ENCODE data around the gene OBSCN. TPM values are rescaled to one million over a fixed set of nuclear protein-coding genes. Genes with fewer than 3 reads are reported as not detected.

OBSCN gene
- total RNA-seq, 1 experiment from 2014 or later = 33.3 TPM

DNA sequence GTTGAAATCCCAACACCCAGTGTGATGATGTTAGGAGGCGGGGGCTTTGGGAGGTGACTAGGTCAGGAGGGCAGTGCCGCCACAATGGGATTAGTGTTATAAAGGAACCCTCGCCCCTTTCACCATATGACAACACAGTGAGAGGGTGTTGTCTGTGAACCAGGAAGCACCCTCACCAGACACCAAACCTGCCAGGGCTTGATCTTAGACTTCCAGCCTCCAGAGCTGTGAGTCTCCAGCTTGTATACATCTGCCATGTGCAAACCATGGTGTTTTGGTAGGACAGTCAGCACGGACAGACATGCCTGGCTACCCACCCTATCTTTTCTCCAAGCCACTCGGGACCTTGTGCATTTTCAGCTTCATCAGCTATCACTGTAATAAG is 194.8 kb downstream of the OBSCN start:
- Histone ChIP-seq H3K27ac (ENCODE audit: insufficient read length, low read depth, low read length) (no peak overlapping the region), H3K14ac (ENCODE audit: insufficient read depth, low read length) (no peak overlapping the region), H4K91ac (ENCODE audit: insufficient read length, low read depth, low read length) (no peak overlapping the region), H3K4me2 (ENCODE audit: insufficient read depth, insufficient read length, low read length) (no peak overlapping the region), H2BK120ac (ENCODE audit: low read depth, low read length, poor library complexity, severe bottlenecking) (no peak overlapping the region), H3K9me3 (ENCODE audit: control insufficient read depth, low read depth, low read length) (no peaks in the 10 kb centered on the region), H2AK5ac (ENCODE audit: insufficient read length, low read length) (no peak overlapping the region), H3T11ph (ENCODE audit: low read length) (no peak overlapping the region), H3K4me1 (ENCODE audit: insufficient read depth, low read length) (0 out of 2 replicates have a peak, but pooled peaks cover 5% of the 10 kb centered on the region), H2BK12ac (ENCODE audit: insufficient read length, low read depth, low read length) (no peak overlapping the region), H3K56ac (ENCODE audit: insufficient read length, low read depth, low read length) (no peak overlapping the region), H3K79me2 (ENCODE audit: insufficient read depth, low read length) (peaks cover 23% of the 10 kb centered on the region), H2BK15ac (ENCODE audit: low read depth, low read length) (no peak overlapping the region), H3K79me1 (ENCODE audit: insufficient read depth, low read depth, low read length, poor library complexity, severe bottlenecking) (peaks cover 16% of the 10 kb centered on the region), H3K9ac (ENCODE audit: extremely low read depth, insufficient read length, low read length) (no peak overlapping the region), H3K27me3 (ENCODE audit: insufficient read depth, low read length) (no peaks in the 10 kb centered on the region), H3K23ac (ENCODE audit: insufficient read length, low read depth, low read length) (no peak overlapping the region), H2AFZ (ENCODE audit: low read length) (no peak overlapping the region), H3K18ac (ENCODE audit: insufficient read length, low read depth, low read length) (no peak overlapping the region), H2BK20ac (ENCODE audit: low read depth, low read length, poor library complexity, severe bottlenecking) (no peak overlapping the region), H3K4ac (ENCODE audit: low read depth, low read length) (no peak overlapping the region), H4K8ac (replicated peaks; ENCODE audit: insufficient read length, low read depth, low read length) (no peak overlapping the region), H4K20me1 (ENCODE audit: control insufficient read depth, insufficient read depth, insufficient read length) (peaks cover 2% of the 10 kb centered on the region), H2BK5ac (ENCODE audit: insufficient read length, low read length) (no peak overlapping the region), H3K23me2 (ENCODE audit: insufficient read length, low read depth, low read length, poor library complexity, severe bottlenecking) (peaks cover 14% of the 10 kb centered on the region), H4K5ac (ENCODE audit: insufficient read length, low read depth, low read length) (no peak overlapping the region)
- no CpG with 5 or more reads among the region's 5 CpGs for WGBS (ENCODE audit: extremely low coverage, insufficient read length, low lambda C conversion rate)
- peak; percentile 5 for DNase-seq
- Mint-ChIP-seq H3K27me3 (ENCODE audit: low read depth) (no peaks in the 10 kb centered on the region), H3K27ac (peak overlapping the region in 1 of 3 experiments; percentile 52; a peak in 2 of 7 replicates), H3K36me3 (ENCODE audit: insufficient read depth in 1 of 3, low read depth in 3 of 3) (peaks cover 39 to 59% (median 59%) of the 10 kb centered on the region in 3 experiments), H3K4me3 (peak overlapping the region in 1 of 2 experiments; percentile 32; a peak in 1 of 5 replicates), H3K9me3 (no peaks in the 10 kb centered on the region), H3K4me1 (peaks cover 10 to 19% of the 10 kb centered on the region in 2 experiments)
- TF ChIP-seq, protein P1, sequence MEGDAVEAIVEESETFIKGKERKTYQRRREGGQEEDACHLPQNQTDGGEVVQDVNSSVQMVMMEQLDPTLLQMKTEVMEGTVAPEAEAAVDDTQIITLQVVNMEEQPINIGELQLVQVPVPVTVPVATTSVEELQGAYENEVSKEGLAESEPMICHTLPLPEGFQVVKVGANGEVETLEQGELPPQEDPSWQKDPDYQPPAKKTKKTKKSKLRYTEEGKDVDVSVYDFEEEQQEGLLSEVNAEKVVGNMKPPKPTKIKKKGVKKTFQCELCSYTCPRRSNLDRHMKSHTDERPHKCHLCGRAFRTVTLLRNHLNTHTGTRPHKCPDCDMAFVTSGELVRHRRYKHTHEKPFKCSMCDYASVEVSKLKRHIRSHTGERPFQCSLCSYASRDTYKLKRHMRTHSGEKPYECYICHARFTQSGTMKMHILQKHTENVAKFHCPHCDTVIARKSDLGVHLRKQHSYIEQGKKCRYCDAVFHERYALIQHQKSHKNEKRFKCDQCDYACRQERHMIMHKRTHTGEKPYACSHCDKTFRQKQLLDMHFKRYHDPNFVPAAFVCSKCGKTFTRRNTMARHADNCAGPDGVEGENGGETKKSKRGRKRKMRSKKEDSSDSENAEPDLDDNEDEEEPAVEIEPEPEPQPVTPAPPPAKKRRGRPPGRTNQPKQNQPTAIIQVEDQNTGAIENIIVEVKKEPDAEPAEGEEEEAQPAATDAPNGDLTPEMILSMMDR (conservative IDR thresholded peaks at IDR 0.05) = no peak

All from H9 (cell line).